Liver (tissue), 9 donors: ENCODE measurements around the gene ZNF443. TPM values are rescaled to one million over a fixed set of nuclear protein-coding genes. Genes with fewer than 3 reads are reported as not detected.
A peak's percentile ranks its signal among the peaks of the same experiment; 100 is the strongest.
"Not testable (repeated sequence)": the region's sequence is repeated elsewhere in the genome, so short reads cannot be mapped to it uniquely, and the experiment has no call there.

Source experiments
- DNase-seq: peaks from one replicate; pipeline ENCODE4 v3.0.0-alpha.2; 2017; ENCODE audit warnings: low spot score
- H3K27ac ChIP-seq, 2 donors: one replicate each; pipeline ENCODE4 v1.7.0; 2013; ENCODE audit warnings: inconsistent platforms in 2 of 2, low read length in 2 of 2, control low read depth in 1 of 2, low read depth in 1 of 2, mild to moderate bottlenecking in 1 of 2
- H3K27me3 ChIP-seq, 4 donors: one replicate each; pipeline versions ENCODE4 v1.6.1 to v1.7.0; 2013; ENCODE audit warnings: low read length in 3 of 4, inconsistent platforms in 1 of 4, mild to moderate bottlenecking in 1 of 4, moderate library complexity in 1 of 4; ENCODE audit not compliant: control insufficient read depth in 4 of 4, insufficient read depth in 4 of 4
- H3K36me3 ChIP-seq, 4 donors: one replicate each; pipeline versions ENCODE4 v1.6.1 to v1.7.0; 2013; ENCODE audit warnings: low read length in 3 of 4, mild to moderate bottlenecking in 3 of 4, low read depth in 1 of 4, moderate library complexity in 1 of 4; ENCODE audit not compliant: control insufficient read depth in 4 of 4, insufficient read depth in 3 of 4
- H3K4me1 ChIP-seq, 4 donors: one replicate each; pipeline versions ENCODE4 v1.6.1 to v1.7.0; 2013; ENCODE audit warnings: low read length in 3 of 4, mild to moderate bottlenecking in 3 of 4, moderate library complexity in 1 of 4; ENCODE audit not compliant: control insufficient read depth in 4 of 4, insufficient read depth in 4 of 4
- H3K4me3 ChIP-seq, 3 donors: one replicate each; pipeline versions ENCODE4 v1.6.1 to v1.7.0; 2013; ENCODE audit warnings: low read length in 3 of 3, control low read depth in 1 of 3, low read depth in 1 of 3, mild to moderate bottlenecking in 1 of 3
- H3K9ac ChIP-seq, 2 donors: one replicate each; pipeline ENCODE4 v1.7.0; 2013; ENCODE audit warnings: low read length in 2 of 2, mild to moderate bottlenecking in 2 of 2, moderate library complexity in 2 of 2, control low read depth in 1 of 2, low read depth in 1 of 2
- H3K9me3 ChIP-seq, 4 donors: one replicate each; pipeline versions ENCODE4 v1.6.1 to v1.7.0; 2013; ENCODE audit warnings: low read length in 3 of 4; ENCODE audit not compliant: control insufficient read depth in 4 of 4
- EGR1 ChIP-seq, 2 donors: IDR thresholded peaks; 2 replicates each; pipeline ENCODE4 v1.6.1; 2016 to 2018; ENCODE audit warnings: antibody characterized with exemption in 2 of 2, low read depth in 2 of 2
- FOXA2 ChIP-seq: IDR thresholded peaks from 2 replicates; pipeline ENCODE4 v1.6.1; 2016; ENCODE audit warnings: antibody characterized with exemption
- GABPA ChIP-seq, 2 donors: IDR thresholded peaks in 1 of 2; conservative IDR thresholded peaks in 1 of 2; 2 replicates each; pipeline ENCODE4 v1.6.1; 2016; ENCODE audit warnings: antibody characterized with exemption in 2 of 2, mild to moderate bottlenecking in 1 of 2, moderate library complexity in 1 of 2
- HNF4A ChIP-seq, 2 donors: conservative IDR thresholded peaks; 2 replicates each; pipeline ENCODE4 v1.6.1; 2016; ENCODE audit warnings: antibody characterized with exemption in 2 of 2, mild to moderate bottlenecking in 2 of 2
- HNF4G ChIP-seq: IDR thresholded peaks from 2 replicates; pipeline ENCODE4 v1.6.1; 2016; ENCODE audit warnings: antibody characterized with exemption
- NR2F2 ChIP-seq: IDR thresholded peaks from 2 replicates; pipeline ENCODE4 v1.6.1; 2016; ENCODE audit warnings: antibody characterized with exemption
- RAD21 ChIP-seq, 2 donors: IDR thresholded peaks; 2 replicates each; pipeline ENCODE4 v1.6.1; 2016; ENCODE audit warnings: antibody characterized with exemption in 2 of 2, mild to moderate bottlenecking in 2 of 2
- RXRA ChIP-seq, 2 donors: IDR thresholded peaks; 2 replicates each; pipeline ENCODE4 v1.6.1; 2017 to 2018; ENCODE audit warnings: antibody characterized with exemption in 2 of 2, mild to moderate bottlenecking in 1 of 2
- WGBS: extraction: QIAGEN DNeasy Blood & Tissue Kit; methylation state at CpG from one replicate; pipeline ENCODE4 v1.1.7; 2013; 5-methylcytosine and 5-hydroxymethylcytosine counted together
- polyA plus RNA-seq, 2 donors: library from polyadenylated mRNA; stranded (reverse) in 1 of 2; unstranded in 1 of 2; fragments of 200-250 nt in 1 of 2; fragments of >200 nt in 1 of 2; fragmentation: Nextera tagmentation in 1 of 2; extraction: Ambion mirVana in 1 of 2; gene quantifications; one replicate each; pipeline versions ENCODE4 v1.2.1 to v1.2.3, GENCODE V29; 2013 to 2015
- total RNA-seq, 2 donors: library from RNA; depleted of rRNA; stranded (reverse); fragments of >200 nt; gene quantifications; one replicate each; pipeline ENCODE4 v1.2.3, GENCODE V29; 2014
- TF ChIP-seq, protein P1 (sequence below): IDR thresholded peaks from 2 replicates; pipeline ENCODE4 v1.6.1; 2016; ENCODE audit warnings: antibody characterized with exemption
- TF ChIP-seq, protein P2 (sequence below): IDR thresholded peaks from 2 replicates; pipeline ENCODE4 v1.6.1; 2016; ENCODE audit warnings: antibody characterized with exemption, mild to moderate bottlenecking
- donor health status: healthy.
- donor health status: healthy.
- donor health status: healthy.
- donor health status: healthy.
- donor health status: healthy.

ZNF443 gene
- total and polyA plus RNA-seq, 4 donors: 1.1 to 7.4 (median 2.3) TPM

DNA sequence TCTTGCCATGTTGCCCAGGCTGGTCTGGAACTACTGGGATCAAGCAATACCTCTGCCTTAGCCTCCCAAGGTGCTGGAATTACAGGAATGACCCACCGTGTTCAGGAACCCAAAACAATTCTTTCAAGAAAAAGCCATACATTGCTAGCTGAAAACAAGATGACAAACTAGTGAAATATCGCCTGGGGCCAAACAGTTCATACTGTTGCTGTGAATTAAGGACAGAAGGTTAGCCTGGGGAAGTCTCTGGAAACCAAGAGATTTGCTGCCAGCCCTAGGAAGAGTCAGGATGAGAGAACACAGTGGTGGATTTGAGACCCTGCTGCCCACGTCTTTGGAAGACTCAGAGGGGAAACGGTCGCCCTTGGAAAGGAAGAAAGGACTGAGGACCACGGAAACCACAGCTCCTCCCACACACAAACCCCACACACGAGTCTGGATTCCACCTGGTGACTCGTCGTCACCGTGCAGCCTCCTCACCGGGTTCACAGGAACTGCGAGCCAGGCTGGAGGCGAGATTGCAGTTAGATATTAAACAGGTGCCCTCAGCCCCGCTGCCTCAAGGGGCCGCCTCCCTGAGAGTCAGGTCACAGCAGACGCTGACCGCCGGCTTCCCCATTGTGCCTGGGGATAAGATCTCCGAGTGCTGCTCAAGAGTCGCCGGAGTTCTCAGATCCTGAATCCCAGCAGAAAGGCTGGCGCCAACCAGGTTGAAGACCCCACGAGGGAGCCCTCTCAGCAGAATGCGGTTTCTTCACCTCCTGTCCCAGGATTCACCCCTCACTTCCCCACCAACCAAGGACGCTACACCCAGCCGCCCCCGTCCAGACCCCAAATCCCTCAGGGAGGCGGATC, 908 bp downstream of the ZNF443 start:
- not testable (repeated sequence) for H3K9me3 ChIP-seq, H3K36me3 ChIP-seq, H3K27me3 ChIP-seq, H3K4me1 ChIP-seq
- peak; percentile 42 for DNase-seq
- H3K4me3 ChIP-seq: peak overlapping the region; percentile 76 to 88 (median 82)
- 2% methylated on average over 28 of the region's 28 CpGs for WGBS
- H3K27ac ChIP-seq: peak overlapping the region; percentile 63 to 69
- TF ChIP-seq RXRA (IDR thresholded peaks at IDR 0.05): peak in 1 of 2 donors; percentile 7
- H3K9ac ChIP-seq: peak overlapping the region in 1 of 2 donors; percentile 24

DNA sequence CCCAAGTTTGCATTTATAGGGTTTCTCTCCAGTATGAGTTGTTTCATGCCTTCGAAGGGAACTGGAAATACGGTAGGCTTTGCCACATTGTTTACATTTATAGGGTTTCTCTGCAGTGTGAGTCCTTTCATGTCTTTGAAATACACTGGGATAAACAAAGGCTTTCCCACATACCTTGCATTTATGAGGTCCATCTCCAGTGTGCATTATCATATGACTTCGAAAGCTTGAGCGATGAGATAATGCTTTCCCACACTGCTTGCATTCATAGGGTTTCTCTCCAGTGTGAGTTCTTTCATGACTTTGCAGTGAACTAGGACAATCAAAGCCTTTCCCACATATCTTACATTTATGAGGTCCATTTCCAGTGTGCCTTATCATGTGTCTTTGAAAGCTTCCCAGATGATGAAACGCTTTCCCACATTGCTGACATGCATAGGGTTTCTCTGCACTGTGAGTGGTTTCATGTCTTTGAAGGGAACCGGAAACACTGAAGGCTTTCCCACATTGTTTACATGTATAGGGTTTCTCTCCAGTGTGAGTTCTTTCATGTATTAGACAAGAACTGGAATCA, 10.0 kb downstream of the ZNF443 start:
- WGBS: 98% methylated on average over 6 of the region's 6 CpGs
- H3K27ac ChIP-seq: not testable (repeated sequence)

DNA sequence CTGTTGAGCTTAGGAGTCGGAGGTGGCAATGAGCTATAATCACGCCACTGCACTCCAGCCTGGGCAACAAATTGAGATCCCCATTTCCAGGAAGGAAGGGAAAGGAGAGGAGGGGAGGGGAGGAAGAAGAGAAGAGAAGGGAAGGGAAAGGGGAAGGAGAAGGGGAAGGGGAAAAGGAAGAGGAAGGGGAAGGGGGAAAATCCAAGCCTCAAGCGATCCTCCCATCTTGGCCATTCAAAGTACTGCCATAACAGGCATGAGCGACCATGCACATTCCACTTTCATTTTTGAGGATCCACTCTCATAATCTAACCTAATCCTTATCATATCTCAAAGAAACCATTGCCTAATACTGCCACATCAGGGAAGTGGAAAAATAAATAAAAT, 14.9 kb downstream of the ZNF443 start:
- TF ChIP-seq NR2F2 (no peak), HNF4G (no peak)
- H3K27me3 ChIP-seq: no peaks in the 10 kb centered on the region
- peak overlapping the region in 1 of 3 donors; percentile 27 for H3K4me3 ChIP-seq
- DNase-seq: no peak
- WGBS: 99% methylated on average over 4 of the region's 4 CpGs
- peaks cover 0 to 18% (median 15%) of the 10 kb centered on the region in 4 donors for H3K36me3 ChIP-seq
- H3K27ac ChIP-seq: no peak overlapping the region
- H3K9me3 ChIP-seq: peaks cover 11 to 32% (median 18%) of the 10 kb centered on the region in 4 donors
- no peak overlapping the region for H3K9ac ChIP-seq
- no peaks in the 10 kb centered on the region for H3K4me1 ChIP-seq

More for the DNA sequence above, 10.0 kb downstream of the ZNF443 start:
- DNase-seq, H3K27me3 ChIP-seq, H3K4me1 ChIP-seq, H3K9ac ChIP-seq: not testable (repeated sequence)
- Histone ChIP-seq H3K4me3 (peak overlapping the region in 2 of 3 donors; percentile 6 to 54), H3K36me3 (peaks cover 1 to 30% (median 22%) of the 10 kb centered on the region in 4 donors), H3K9me3 (peaks cover 12 to 36% (median 23%) of the 10 kb centered on the region in 4 donors)

DNA sequence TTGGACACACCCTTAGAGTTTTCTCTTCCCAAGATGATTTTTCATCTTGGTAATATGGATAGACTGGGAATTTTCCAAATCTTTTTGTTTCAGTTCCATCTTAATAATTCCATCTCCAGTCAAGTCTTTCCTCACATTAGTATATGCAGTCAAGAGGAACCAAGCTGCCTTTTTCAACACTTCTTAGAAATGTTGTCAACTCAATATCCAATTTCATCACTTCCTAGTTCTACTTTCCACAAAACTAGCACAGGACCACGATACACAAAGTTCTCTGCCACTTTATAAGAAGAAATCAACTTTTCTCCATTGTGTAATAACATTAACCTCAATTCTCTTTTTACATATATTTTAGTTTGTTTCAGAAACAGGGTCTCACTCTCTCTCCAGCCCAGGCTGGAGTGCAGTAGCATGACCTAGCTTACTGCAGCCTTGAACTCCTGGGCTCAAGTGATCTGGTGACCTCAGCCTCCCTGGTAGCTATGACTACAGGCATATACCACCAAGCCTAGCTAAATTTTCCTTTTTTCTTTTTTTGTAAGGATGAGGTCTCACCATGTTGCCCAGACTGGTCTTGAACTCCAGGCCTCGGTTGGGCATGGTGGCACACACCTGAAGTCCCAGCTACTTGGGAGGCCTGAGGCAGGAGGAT, 15.5 kb downstream of the ZNF443 start:
- Histone ChIP-seq H3K36me3 (peaks cover 0 to 13% (median 9%) of the 10 kb centered on the region in 4 donors), H3K27me3 (no peaks in the 10 kb centered on the region), H3K9me3 (peaks cover 7 to 27% (median 13%) of the 10 kb centered on the region in 4 donors), H3K4me1 (no peaks in the 10 kb centered on the region), H3K9ac (no peak overlapping the region), H3K4me3 (peak overlapping the region in 1 of 3 donors; percentile 27), H3K27ac (no peak overlapping the region)
- DNase-seq: no peak
- TF ChIP-seq, protein P1, sequence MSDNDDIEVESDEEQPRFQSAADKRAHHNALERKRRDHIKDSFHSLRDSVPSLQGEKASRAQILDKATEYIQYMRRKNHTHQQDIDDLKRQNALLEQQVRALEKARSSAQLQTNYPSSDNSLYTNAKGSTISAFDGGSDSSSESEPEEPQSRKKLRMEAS: no peak
- TF ChIP-seq RAD21 (IDR thresholded peaks at IDR 0.05): no peak
- TF ChIP-seq HNF4A (conservative IDR thresholded peaks at IDR 0.05): no peak
- no peak for TF ChIP-seq GABPA (IDR thresholded peaks at IDR 0.05 in 1 of 2, conservative IDR thresholded peaks at IDR 0.05 in 1 of 2)
- TF ChIP-seq FOXA2: no peak
- TF ChIP-seq HNF4G: no peak
- no peak for TF ChIP-seq EGR1 (IDR thresholded peaks at IDR 0.05; ENCODE audit: low read depth in 2 of 2)
- no peak for TF ChIP-seq RXRA (IDR thresholded peaks at IDR 0.05)
- TF ChIP-seq, protein P2, sequence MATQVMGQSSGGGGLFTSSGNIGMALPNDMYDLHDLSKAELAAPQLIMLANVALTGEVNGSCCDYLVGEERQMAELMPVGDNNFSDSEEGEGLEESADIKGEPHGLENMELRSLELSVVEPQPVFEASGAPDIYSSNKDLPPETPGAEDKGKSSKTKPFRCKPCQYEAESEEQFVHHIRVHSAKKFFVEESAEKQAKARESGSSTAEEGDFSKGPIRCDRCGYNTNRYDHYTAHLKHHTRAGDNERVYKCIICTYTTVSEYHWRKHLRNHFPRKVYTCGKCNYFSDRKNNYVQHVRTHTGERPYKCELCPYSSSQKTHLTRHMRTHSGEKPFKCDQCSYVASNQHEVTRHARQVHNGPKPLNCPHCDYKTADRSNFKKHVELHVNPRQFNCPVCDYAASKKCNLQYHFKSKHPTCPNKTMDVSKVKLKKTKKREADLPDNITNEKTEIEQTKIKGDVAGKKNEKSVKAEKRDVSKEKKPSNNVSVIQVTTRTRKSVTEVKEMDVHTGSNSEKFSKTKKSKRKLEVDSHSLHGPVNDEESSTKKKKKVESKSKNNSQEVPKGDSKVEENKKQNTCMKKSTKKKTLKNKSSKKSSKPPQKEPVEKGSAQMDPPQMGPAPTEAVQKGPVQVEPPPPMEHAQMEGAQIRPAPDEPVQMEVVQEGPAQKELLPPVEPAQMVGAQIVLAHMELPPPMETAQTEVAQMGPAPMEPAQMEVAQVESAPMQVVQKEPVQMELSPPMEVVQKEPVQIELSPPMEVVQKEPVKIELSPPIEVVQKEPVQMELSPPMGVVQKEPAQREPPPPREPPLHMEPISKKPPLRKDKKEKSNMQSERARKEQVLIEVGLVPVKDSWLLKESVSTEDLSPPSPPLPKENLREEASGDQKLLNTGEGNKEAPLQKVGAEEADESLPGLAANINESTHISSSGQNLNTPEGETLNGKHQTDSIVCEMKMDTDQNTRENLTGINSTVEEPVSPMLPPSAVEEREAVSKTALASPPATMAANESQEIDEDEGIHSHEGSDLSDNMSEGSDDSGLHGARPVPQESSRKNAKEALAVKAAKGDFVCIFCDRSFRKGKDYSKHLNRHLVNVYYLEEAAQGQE: no peak
- WGBS: 94% methylated on average over 2 of the region's 2 CpGs

DNA sequence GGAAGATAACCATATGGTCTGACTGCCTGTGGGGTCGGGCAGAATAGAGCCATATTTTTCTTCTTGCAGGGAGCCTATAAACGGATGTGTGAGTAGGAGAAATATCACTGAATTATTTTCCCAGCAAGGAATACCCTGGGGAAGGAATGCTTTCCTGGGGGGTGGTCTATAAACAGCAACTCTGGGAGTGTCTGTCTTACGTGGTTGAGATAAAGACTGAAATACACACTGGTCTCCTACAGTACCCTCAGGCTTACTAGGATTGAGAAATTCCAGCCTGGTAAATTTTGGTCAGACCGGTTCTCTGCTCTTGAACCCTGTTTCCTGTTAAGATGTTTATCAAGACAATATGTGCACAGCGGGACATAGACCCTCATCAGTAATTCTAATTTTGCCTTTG, 23.5 kb downstream of the ZNF443 start:
- H3K4me1 ChIP-seq, DNase-seq, H3K36me3 ChIP-seq, H3K4me3 ChIP-seq, H3K9ac ChIP-seq, H3K27ac ChIP-seq, H3K27me3 ChIP-seq: not testable (repeated sequence)
- WGBS: 97% methylated on average over 5 of the region's 5 CpGs
- H3K9me3 ChIP-seq: peaks cover 0 to 15% (median 8%) of the 10 kb centered on the region in 4 donors
